ENCODE data around the gene MRPL41. TPM values are rescaled to one million over a fixed set of nuclear protein-coding genes. Genes with fewer than 3 reads are reported as not detected.

Gene MRPL41
- total and polyA plus RNA-seq, 2 experiments from 2014 or later, result 32.8 to 146 TPM

DNA sequence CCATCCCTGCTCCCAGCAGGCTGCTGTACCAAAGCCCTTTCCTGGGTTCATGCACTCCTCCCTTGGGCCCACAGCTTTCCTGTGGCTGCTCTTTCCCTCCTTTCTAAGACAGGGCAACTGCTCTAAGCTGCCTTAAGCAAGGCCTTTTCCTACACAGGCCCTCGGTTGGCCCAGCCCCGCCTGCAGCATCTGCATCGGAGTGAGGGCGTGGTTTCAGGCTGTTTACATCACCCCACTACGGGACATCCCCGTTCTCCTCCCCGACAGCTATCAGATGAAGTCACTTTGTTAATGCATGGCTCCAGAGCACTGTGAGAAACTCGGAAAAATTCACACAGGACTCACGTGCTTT lies 23.7 kb downstream of the MRPL41 start:
- Histone ChIP-seq H3K9me2 (ENCODE audit: insufficient read depth) (no peaks in the 10 kb centered on the region), H3K4me1 (ENCODE audit: insufficient read depth) (peaks cover 17% of the 10 kb centered on the region), H3K27me3 (ENCODE audit: insufficient read depth) (no peaks in the 10 kb centered on the region), H2AFZ (no peak overlapping the region), H3K79me2 (replicated peaks; ENCODE audit: insufficient read depth) (peaks cover 42% of the 10 kb centered on the region), H3K4me2 (no peak overlapping the region), H3K27ac (ENCODE audit: low read depth) (no peak overlapping the region), H3F3A (replicated peaks; ENCODE audit: low read depth) (peaks cover 18% of the 10 kb centered on the region; the same call in 1 of the 2 replicates), H3K4me3 (no peak overlapping the region), H4K20me1 (replicated peaks; ENCODE audit: insufficient read depth) (peaks cover 23% of the 10 kb centered on the region; the same call in 1 of the 2 replicates), H3K36me3 (ENCODE audit: insufficient read depth) (peaks cover 29% of the 10 kb centered on the region)
- peaks cover 59% of the 10 kb centered on the region for H3K36me3 Mint-ChIP-seq (ENCODE audit: low read depth)
- no peak overlapping the region; the same call in 2 of the 3 replicates for H3K4me3 Mint-ChIP-seq
- TF ChIP-seq EZH2 (IDR thresholded peaks at IDR 0.05; ENCODE audit: low read depth, unreplicated experiment) (no peak), REST (IDR thresholded peaks at IDR 0.05; ENCODE audit: unreplicated experiment) (no peak), POLR2AphosphoS5 (IDR thresholded peaks at IDR 0.05; ENCODE audit: low read depth) (no peak)
- TF ChIP-seq, protein P1, sequence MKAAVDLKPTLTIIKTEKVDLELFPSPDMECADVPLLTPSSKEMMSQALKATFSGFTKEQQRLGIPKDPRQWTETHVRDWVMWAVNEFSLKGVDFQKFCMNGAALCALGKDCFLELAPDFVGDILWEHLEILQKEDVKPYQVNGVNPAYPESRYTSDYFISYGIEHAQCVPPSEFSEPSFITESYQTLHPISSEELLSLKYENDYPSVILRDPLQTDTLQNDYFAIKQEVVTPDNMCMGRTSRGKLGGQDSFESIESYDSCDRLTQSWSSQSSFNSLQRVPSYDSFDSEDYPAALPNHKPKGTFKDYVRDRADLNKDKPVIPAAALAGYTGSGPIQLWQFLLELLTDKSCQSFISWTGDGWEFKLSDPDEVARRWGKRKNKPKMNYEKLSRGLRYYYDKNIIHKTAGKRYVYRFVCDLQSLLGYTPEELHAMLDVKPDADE (IDR thresholded peaks at IDR 0.05), result no peak
- TF ChIP-seq, protein P2, sequence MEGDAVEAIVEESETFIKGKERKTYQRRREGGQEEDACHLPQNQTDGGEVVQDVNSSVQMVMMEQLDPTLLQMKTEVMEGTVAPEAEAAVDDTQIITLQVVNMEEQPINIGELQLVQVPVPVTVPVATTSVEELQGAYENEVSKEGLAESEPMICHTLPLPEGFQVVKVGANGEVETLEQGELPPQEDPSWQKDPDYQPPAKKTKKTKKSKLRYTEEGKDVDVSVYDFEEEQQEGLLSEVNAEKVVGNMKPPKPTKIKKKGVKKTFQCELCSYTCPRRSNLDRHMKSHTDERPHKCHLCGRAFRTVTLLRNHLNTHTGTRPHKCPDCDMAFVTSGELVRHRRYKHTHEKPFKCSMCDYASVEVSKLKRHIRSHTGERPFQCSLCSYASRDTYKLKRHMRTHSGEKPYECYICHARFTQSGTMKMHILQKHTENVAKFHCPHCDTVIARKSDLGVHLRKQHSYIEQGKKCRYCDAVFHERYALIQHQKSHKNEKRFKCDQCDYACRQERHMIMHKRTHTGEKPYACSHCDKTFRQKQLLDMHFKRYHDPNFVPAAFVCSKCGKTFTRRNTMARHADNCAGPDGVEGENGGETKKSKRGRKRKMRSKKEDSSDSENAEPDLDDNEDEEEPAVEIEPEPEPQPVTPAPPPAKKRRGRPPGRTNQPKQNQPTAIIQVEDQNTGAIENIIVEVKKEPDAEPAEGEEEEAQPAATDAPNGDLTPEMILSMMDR (conservative IDR thresholded peaks at IDR 0.05; ENCODE audit: low read depth in 2 of 2), result no peak
- H3K27me3 Mint-ChIP-seq (ENCODE audit: insufficient read depth, low read depth, poor library complexity), result peaks cover 19% of the 10 kb centered on the region
- H3K4me1 Mint-ChIP-seq, result peaks cover 19% of the 10 kb centered on the region
- H3K9me3 Mint-ChIP-seq, result no peaks in the 10 kb centered on the region
- DNase-seq (ENCODE audit: low spot score) (no peak), ATAC-seq (no peak)
- no peak overlapping the region for H3K27ac Mint-ChIP-seq

DNA sequence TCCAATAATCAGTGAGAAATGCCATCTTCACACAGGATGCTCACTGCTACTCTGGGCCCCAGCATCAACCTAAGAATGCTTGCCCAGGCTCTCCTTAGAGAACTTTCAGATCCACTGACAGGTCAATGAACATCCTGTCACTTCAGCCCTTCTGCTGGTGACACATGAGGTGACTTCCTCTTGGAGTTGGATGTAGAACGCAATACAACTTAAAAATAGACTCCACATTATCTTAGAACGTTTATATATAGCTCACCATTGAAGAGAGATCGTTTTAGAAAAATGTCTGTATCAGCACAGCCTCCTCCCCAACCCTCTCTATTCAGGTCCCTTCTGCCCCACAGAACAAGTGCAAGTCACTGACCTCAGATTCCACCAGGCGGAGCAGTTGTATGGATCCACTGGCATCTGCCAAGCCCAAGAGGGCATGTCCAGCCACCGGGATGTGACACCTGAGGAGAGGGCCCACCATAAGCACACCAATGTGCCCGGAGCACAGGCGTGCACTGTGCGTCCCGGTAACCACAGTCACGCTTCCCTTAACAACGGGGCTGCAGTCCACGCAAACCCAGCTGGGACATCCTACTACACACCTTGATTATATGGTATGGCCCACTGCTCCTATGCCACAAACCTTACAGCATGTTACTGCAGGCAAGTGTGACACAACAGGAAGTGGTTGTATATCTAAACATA lies 24.2 kb downstream of the MRPL41 start:
- Mint-ChIP-seq H3K36me3 (ENCODE audit: low read depth) (peaks cover 56% of the 10 kb centered on the region), H3K4me1 (peaks cover 22% of the 10 kb centered on the region), H3K4me3 (no peak overlapping the region; the same call in 2 of the 3 replicates), H3K27ac (no peak overlapping the region), H3K27me3 (ENCODE audit: insufficient read depth, low read depth, poor library complexity) (peaks cover 21% of the 10 kb centered on the region), H3K9me3 (no peaks in the 10 kb centered on the region)
- no peak overlapping the region for H3K4me2 ChIP-seq
- ATAC-seq, result no peak
- H3K4me1 ChIP-seq (ENCODE audit: insufficient read depth), result peaks cover 20% of the 10 kb centered on the region
- DNase-seq (ENCODE audit: low spot score), result no peak
- H2AFZ ChIP-seq, result no peak overlapping the region
- no peak overlapping the region for H3K4me3 ChIP-seq
- TF ChIP-seq EZH2 (IDR thresholded peaks at IDR 0.05; ENCODE audit: low read depth, unreplicated experiment) (no peak), NANOG (IDR thresholded peaks at IDR 0.05; ENCODE audit: borderline replicate concordance) (no peak), ZNF331 (CRISPR knock-in tag; IDR thresholded peaks at IDR 0.05; ENCODE audit: low read depth) (no peak), EZH2phosphoT487 (IDR thresholded peaks at IDR 0.05; ENCODE audit: unreplicated experiment) (no peak)
- H3K79me2 ChIP-seq (replicated peaks; ENCODE audit: insufficient read depth), result peaks cover 41% of the 10 kb centered on the region
- H3F3A ChIP-seq (replicated peaks; ENCODE audit: low read depth), result peaks cover 22% of the 10 kb centered on the region; the same call in 1 of the 2 replicates
- H3K36me3 ChIP-seq (ENCODE audit: insufficient read depth), result peaks cover 29% of the 10 kb centered on the region
- no peak overlapping the region for H3K27ac ChIP-seq (ENCODE audit: low read depth)
- peaks cover 23% of the 10 kb centered on the region; the same call in 1 of the 2 replicates for H4K20me1 ChIP-seq (replicated peaks; ENCODE audit: insufficient read depth)
- no peaks in the 10 kb centered on the region for H3K27me3 ChIP-seq (ENCODE audit: insufficient read depth)
- H3K9me2 ChIP-seq (ENCODE audit: insufficient read depth), result no peaks in the 10 kb centered on the region
